Endothelial cell (in vitro differentiated cells): ENCODE measurements around the gene HSPB3. TPM values are rescaled to one million over a fixed set of nuclear protein-coding genes. Genes with fewer than 3 reads are reported as not detected.
"Not testable (repeated sequence)": the region's sequence is repeated elsewhere in the genome, so short reads cannot be mapped to it uniquely, and the experiment has no call there.

ENCODE experiments used
- DNase-seq: peaks from one replicate; pipeline ENCODE4 v3.0.0; 2021; ENCODE audit warnings: low spot score
- H3K27ac Mint-ChIP-seq: one replicate; pipeline ENCODE4 v1.8.0; 2021; ENCODE audit warnings: mixed read lengths, inconsistent platforms; ENCODE audit not compliant: unreplicated experiment
- H3K27me3 Mint-ChIP-seq: one replicate; pipeline ENCODE4 v1.8.0; 2021; ENCODE audit warnings: mild to moderate bottlenecking, moderate library complexity, mixed read lengths, inconsistent platforms; ENCODE audit not compliant: unreplicated experiment
- H3K36me3 Mint-ChIP-seq: one replicate; pipeline ENCODE4 v1.8.0; 2021; ENCODE audit warnings: mild to moderate bottlenecking, low read depth, mixed read lengths, inconsistent platforms; ENCODE audit not compliant: unreplicated experiment
- H3K4me1 Mint-ChIP-seq: one replicate; pipeline ENCODE4 v1.8.0; 2021; ENCODE audit warnings: mild to moderate bottlenecking, mixed read lengths, inconsistent platforms; ENCODE audit not compliant: unreplicated experiment
- H3K4me3 Mint-ChIP-seq: one replicate; pipeline ENCODE4 v1.8.0; 2021; ENCODE audit warnings: mild to moderate bottlenecking, mixed read lengths, inconsistent platforms; ENCODE audit not compliant: unreplicated experiment
- H3K9me3 Mint-ChIP-seq: one replicate; pipeline ENCODE4 v1.8.0; 2021; ENCODE audit warnings: mixed read lengths, inconsistent platforms; ENCODE audit not compliant: unreplicated experiment
- CTCF ChIP-seq: fragments of 200-600 bp; sonication (generic); IDR thresholded peaks from one replicate; pipeline ENCODE4 v1.5.0; 2021; ENCODE audit warnings: antibody characterized with exemption; ENCODE audit not compliant: unreplicated experiment
- total RNA-seq: library from RNA; stranded (reverse); fragmentation: NEBNext Ultra II Directional; extraction: Animal tissue kit (Norgen Biotek cat#: 25700); gene quantifications from one replicate; pipeline ENCODE4 v1.2.1, GENCODE V29; 2021; ENCODE audit not compliant: unreplicated experiment

The HSPB3 gene
- total RNA-seq, 1 donor from 2014 or later: not detected

- Mint-ChIP-seq H3K4me3 (no peak overlapping the region), H3K27me3 (no peaks in the 10 kb centered on the region), H3K9me3 (no peaks in the 10 kb centered on the region), H3K27ac (no peak overlapping the region), H3K36me3 (no peaks in the 10 kb centered on the region), H3K4me1 (no peaks in the 10 kb centered on the region)
- no peak for DNase-seq
- no peak for TF ChIP-seq CTCF
These were observed 29.3 kb upstream of the HSPB3 start for GRCh38 chr5:54426209-54426608.

GRCh38 chr5:54434650-54435049, 20.8 kb upstream of the HSPB3 start:
- H3K36me3 Mint-ChIP-seq, H3K27me3 Mint-ChIP-seq, H3K4me3 Mint-ChIP-seq, H3K4me1 Mint-ChIP-seq, DNase-seq, H3K9me3 Mint-ChIP-seq, H3K27ac Mint-ChIP-seq: not testable (repeated sequence)

GRCh38 chr5:54438620-54439389, 16.7 kb upstream of the HSPB3 start:
- H3K36me3 Mint-ChIP-seq: no peaks in the 10 kb centered on the region
- no peaks in the 10 kb centered on the region for H3K9me3 Mint-ChIP-seq
- TF ChIP-seq CTCF: no peak
- H3K4me1 Mint-ChIP-seq: peaks cover 5% of the 10 kb centered on the region
- DNase-seq: no peak
- H3K27ac Mint-ChIP-seq: no peak overlapping the region
- H3K4me3 Mint-ChIP-seq: no peak overlapping the region
- H3K27me3 Mint-ChIP-seq: no peaks in the 10 kb centered on the region

- DNase-seq: no peak
- H3K36me3 Mint-ChIP-seq: no peaks in the 10 kb centered on the region
- no peak overlapping the region for H3K4me3 Mint-ChIP-seq
- H3K4me1 Mint-ChIP-seq: peaks cover 5% of the 10 kb centered on the region
- no peaks in the 10 kb centered on the region for H3K9me3 Mint-ChIP-seq
- H3K27ac Mint-ChIP-seq: no peak overlapping the region
- no peaks in the 10 kb centered on the region for H3K27me3 Mint-ChIP-seq
- no peak for TF ChIP-seq CTCF
These were observed 15.0 kb upstream of the HSPB3 start for GRCh38 chr5:54440456-54440893.

- Mint-ChIP-seq H3K27me3 (no peaks in the 10 kb centered on the region), H3K4me3 (no peak overlapping the region), H3K36me3 (no peaks in the 10 kb centered on the region), H3K9me3 (no peaks in the 10 kb centered on the region), H3K4me1 (peaks cover 5% of the 10 kb centered on the region), H3K27ac (no peak overlapping the region)
- DNase-seq: no peak
- no peak for TF ChIP-seq CTCF
These were observed 13.2 kb upstream of the HSPB3 start for GRCh38 chr5:54442271-54442670.
